HUES48 (cell line): ENCODE data around the gene NCOA7.
"Not testable (repeated sequence)": the region's sequence is repeated elsewhere in the genome, so short reads cannot be mapped to it uniquely, and the experiment has no call there.

Experiments
- H3K27ac ChIP-seq: one replicate; pipeline ENCODE4 v1.7.0; 2013; ENCODE audit warnings: low read depth, low read length, inconsistent platforms
- H3K27me3 ChIP-seq: 2 replicates; pipeline ENCODE4 v1.6.1; 2013; ENCODE audit warnings: mild to moderate bottlenecking, low read length; ENCODE audit not compliant: control insufficient read depth, insufficient read depth
- H3K36me3 ChIP-seq: 2 replicates; pipeline ENCODE4 v1.6.1; 2013; ENCODE audit warnings: low read length; ENCODE audit not compliant: control insufficient read depth, insufficient read depth
- H3K4me1 ChIP-seq: 2 replicates; pipeline ENCODE4 v1.6.1; 2013; ENCODE audit warnings: mild to moderate bottlenecking, low read length; ENCODE audit not compliant: control insufficient read depth, insufficient read depth
- H3K4me3 ChIP-seq: 2 replicates; pipeline ENCODE4 v1.5.1; 2013; ENCODE audit warnings: mild to moderate bottlenecking, low read depth, low read length
- H3K9ac ChIP-seq: 2 replicates; pipeline ENCODE4 v1.6.1; 2013; ENCODE audit warnings: mild to moderate bottlenecking, low read depth, low read length, moderate library complexity
- H3K9me3 ChIP-seq: 2 replicates; pipeline ENCODE4 v1.6.1; 2013; ENCODE audit warnings: low read length; ENCODE audit not compliant: control insufficient read depth, insufficient read depth

The NCOA7 gene

GRCh38 chr6:125910527-125910926 is 119.8 kb downstream of the NCOA7 start:
- Histone ChIP-seq H3K4me1 (no peaks in the 10 kb centered on the region), H3K27me3 (no peaks in the 10 kb centered on the region), H3K4me3 (no peak overlapping the region), H3K9ac (no peak overlapping the region), H3K36me3 (no peaks in the 10 kb centered on the region), H3K9me3 (no peaks in the 10 kb centered on the region), H3K27ac (no peak overlapping the region)

- H3K9ac ChIP-seq, H3K36me3 ChIP-seq, H3K27me3 ChIP-seq, H3K4me1 ChIP-seq, H3K9me3 ChIP-seq, H3K4me3 ChIP-seq, H3K27ac ChIP-seq: not testable (repeated sequence)
Observed at GRCh38 chr6:125911051-125911451, 120.3 kb downstream of the NCOA7 start.

DNA sequence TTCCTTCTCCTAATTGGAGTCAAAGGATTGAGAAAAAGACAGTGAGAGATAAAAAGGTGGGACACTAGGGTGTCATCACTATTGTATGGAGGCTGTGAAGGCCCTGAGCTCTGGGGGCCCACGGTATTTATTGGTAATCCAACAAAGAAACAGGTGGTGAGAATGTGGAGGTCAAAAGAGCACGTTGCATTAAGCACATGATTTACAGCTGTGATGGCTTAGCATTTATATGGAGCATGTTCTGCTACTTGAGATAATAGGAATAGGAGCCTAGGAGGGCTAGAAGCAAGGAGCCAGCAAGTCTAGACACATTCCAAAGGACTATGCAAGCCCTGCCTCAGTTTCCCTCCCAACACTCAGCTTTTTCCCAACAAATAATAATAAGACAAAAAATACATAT is 121.7 kb downstream of the NCOA7 start:
- not testable (repeated sequence) for H3K9me3 ChIP-seq, H3K27ac ChIP-seq, H3K9ac ChIP-seq, H3K36me3 ChIP-seq, H3K4me3 ChIP-seq, H3K27me3 ChIP-seq, H3K4me1 ChIP-seq

DNA sequence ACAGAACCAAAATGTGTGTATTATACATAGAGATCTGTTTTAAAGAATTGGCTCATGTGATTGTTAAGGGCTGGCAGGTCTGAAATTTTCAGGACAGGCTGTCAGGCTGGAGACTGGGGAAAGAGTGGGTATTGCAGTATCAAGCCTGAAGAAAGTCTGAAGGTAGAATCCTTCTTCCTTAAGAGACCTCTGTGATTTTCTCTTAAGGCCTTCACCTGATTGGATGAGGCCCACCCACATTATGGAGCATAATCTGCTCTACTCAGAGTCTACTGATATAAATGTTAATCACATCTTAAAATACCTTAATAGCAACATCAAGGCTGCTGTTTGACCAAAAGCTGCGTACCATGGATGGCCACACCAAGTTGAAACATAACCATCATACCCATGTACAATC is 122.4 kb downstream of the NCOA7 start:
- no peaks in the 10 kb centered on the region for H3K27me3 ChIP-seq
- no peak overlapping the region for H3K27ac ChIP-seq
- no peaks in the 10 kb centered on the region for H3K36me3 ChIP-seq
- no peaks in the 10 kb centered on the region for H3K9me3 ChIP-seq
- H3K9ac ChIP-seq: no peak overlapping the region
- H3K4me1 ChIP-seq: peaks cover 7% of the 10 kb centered on the region
- H3K4me3 ChIP-seq: no peak overlapping the region

DNA sequence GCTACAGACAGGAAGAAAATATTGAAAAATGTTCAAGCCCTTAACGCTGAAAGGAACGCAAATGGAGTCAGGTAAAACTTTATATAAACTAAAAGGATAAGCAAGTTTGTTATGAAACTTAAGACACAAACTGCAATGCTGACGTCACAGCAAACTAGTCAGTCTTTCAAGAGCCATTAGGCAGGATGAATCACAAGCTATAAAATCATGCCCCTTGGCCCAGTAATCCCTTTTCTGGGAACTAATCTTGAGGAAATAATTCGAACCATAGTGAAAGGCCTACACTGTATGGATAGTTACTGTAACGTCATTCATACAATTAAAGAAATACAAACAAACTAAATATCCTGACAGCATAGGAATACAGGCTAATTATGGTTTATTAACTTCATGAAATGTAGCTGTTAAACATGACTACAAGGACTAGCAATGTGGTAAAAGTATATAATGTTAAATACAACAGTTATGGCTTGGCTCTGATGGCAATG is 123.1 kb downstream of the NCOA7 start:
- Histone ChIP-seq H3K36me3 (no peaks in the 10 kb centered on the region), H3K27ac (no peak overlapping the region), H3K4me3 (no peak overlapping the region), H3K27me3 (no peaks in the 10 kb centered on the region), H3K9me3 (no peaks in the 10 kb centered on the region), H3K9ac (no peak overlapping the region), H3K4me1 (peaks cover 14% of the 10 kb centered on the region)

GRCh38 chr6:125918230-125918629 is 127.5 kb downstream of the NCOA7 start:
- no peaks in the 10 kb centered on the region for H3K27me3 ChIP-seq
- H3K4me1 ChIP-seq: peaks cover 23% of the 10 kb centered on the region
- no peak overlapping the region for H3K9ac ChIP-seq
- peaks cover 15% of the 10 kb centered on the region for H3K36me3 ChIP-seq
- H3K27ac ChIP-seq: peak overlapping the region; percentile 37
- no peaks in the 10 kb centered on the region for H3K9me3 ChIP-seq
- no peak overlapping the region for H3K4me3 ChIP-seq

GRCh38 chr6:125918681-125919566 is 128.2 kb downstream of the NCOA7 start:
- no peaks in the 10 kb centered on the region for H3K9me3 ChIP-seq
- peaks cover 23% of the 10 kb centered on the region for H3K4me1 ChIP-seq
- no peak overlapping the region for H3K9ac ChIP-seq
- H3K36me3 ChIP-seq: peaks cover 21% of the 10 kb centered on the region
- H3K27ac ChIP-seq: peak overlapping the region; percentile 68
- peak overlapping the region; percentile 25; the same call in 1 of the 2 replicates for H3K4me3 ChIP-seq
- no peaks in the 10 kb centered on the region for H3K27me3 ChIP-seq

DNA sequence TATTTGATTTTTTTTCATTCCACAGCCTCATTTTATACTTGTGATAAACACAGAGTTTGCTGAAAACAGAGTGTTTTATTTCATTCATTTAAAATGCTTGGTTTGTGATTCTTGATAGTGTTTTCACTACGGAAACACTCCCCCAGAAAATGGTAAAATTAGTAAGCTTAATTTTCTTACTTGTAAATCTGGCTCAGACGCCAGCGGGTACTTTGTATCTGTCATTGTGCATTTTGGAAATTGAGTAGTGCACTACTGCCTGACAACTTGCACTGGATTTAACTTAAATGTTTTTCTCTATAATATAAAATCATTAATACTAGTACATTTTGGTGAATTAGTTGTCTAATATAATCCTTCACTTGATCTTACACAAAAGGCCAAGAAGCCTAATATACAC is 128.9 kb downstream of the NCOA7 start:
- no peaks in the 10 kb centered on the region for H3K27me3 ChIP-seq
- H3K9ac ChIP-seq: no peak overlapping the region
- H3K4me1 ChIP-seq: peaks cover 23% of the 10 kb centered on the region
- H3K36me3 ChIP-seq: peaks cover 24% of the 10 kb centered on the region
- H3K4me3 ChIP-seq: no peak overlapping the region
- H3K9me3 ChIP-seq: no peaks in the 10 kb centered on the region
- H3K27ac ChIP-seq: peak overlapping the region; percentile 68

DNA sequence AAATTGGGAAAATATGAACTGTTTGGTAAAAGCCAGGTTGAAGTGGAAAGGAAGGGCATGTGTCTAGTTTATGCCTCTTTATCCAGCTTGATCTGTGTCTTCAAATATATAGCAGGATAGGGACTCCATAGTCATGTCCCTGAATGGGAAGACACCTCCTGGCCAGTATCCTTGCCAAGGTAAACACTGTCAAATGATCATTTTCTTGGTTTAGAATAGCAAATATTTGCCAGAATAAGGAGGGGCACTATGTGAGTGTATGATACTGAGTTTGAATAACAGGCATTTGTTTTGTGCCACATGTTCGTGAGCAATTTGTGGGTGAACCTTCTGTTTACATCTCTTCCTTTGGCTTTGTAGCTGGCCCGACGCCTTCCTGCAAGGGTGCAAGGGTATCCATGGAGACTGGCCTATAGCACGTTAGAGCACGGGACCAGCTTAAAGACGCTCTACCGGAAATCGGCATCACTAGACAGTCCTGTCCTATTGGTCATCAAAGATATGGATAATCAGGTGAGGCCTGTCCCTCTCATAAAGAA is 131.6 kb downstream of the NCOA7 start:
- no peak overlapping the region for H3K9ac ChIP-seq
- H3K9me3 ChIP-seq: no peaks in the 10 kb centered on the region
- H3K27ac ChIP-seq: no peak overlapping the region
- H3K4me1 ChIP-seq: peaks cover 23% of the 10 kb centered on the region
- H3K36me3 ChIP-seq: peaks cover 27% of the 10 kb centered on the region
- no peaks in the 10 kb centered on the region for H3K27me3 ChIP-seq
- no peak overlapping the region for H3K4me3 ChIP-seq

DNA sequence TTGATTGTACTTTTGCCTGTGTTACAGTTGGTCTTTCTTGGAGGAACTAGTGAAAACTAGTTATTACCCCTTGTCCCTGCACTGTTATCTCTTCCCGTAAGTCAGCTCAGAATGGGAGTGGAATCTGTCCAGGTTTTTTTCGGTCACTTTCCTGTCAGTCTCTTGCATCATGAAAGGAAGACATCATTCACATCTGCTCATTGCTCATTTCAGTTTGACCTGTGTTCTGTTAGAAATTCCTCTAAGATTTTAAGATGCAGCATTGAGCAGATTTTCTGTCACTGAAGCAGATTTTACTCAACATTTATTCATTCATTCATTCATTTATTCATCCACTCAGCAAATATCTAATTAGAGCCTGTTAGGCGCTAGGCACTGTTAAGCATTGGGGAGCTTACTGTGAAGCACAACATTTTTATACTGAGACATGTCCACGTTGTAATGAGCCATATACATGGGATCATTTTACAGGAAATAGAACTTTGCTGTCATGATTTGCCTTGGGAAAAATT is 132.7 kb downstream of the NCOA7 start:
- no peak overlapping the region for H3K4me3 ChIP-seq
- no peaks in the 10 kb centered on the region for H3K9me3 ChIP-seq
- no peak overlapping the region for H3K27ac ChIP-seq
- H3K4me1 ChIP-seq: peaks cover 14% of the 10 kb centered on the region
- peaks cover 27% of the 10 kb centered on the region for H3K36me3 ChIP-seq
- H3K9ac ChIP-seq: no peak overlapping the region
- H3K27me3 ChIP-seq: no peaks in the 10 kb centered on the region

- Histone ChIP-seq H3K9ac (no peak overlapping the region), H3K4me3 (no peak overlapping the region), H3K27ac (no peak overlapping the region), H3K4me1 (peaks cover 6% of the 10 kb centered on the region), H3K27me3 (no peaks in the 10 kb centered on the region), H3K36me3 (peaks cover 32% of the 10 kb centered on the region), H3K9me3 (no peaks in the 10 kb centered on the region)
Observed at GRCh38 chr6:125924169-125924568, 133.4 kb downstream of the NCOA7 start.
